ENCODE results near the gene AIFM3. TPM values are rescaled to one million over a fixed set of nuclear protein-coding genes. Genes with fewer than 3 reads are reported as not detected.
A peak's percentile ranks its signal among the peaks of the same experiment; 100 is the strongest.

AIFM3 gene
- total and polyA plus RNA-seq, 2 of the 13 experiments (the other 11 are each of a cell fraction or from before 2014, with no cell fraction given) = 9.0 to 15.3 TPM

DNA sequence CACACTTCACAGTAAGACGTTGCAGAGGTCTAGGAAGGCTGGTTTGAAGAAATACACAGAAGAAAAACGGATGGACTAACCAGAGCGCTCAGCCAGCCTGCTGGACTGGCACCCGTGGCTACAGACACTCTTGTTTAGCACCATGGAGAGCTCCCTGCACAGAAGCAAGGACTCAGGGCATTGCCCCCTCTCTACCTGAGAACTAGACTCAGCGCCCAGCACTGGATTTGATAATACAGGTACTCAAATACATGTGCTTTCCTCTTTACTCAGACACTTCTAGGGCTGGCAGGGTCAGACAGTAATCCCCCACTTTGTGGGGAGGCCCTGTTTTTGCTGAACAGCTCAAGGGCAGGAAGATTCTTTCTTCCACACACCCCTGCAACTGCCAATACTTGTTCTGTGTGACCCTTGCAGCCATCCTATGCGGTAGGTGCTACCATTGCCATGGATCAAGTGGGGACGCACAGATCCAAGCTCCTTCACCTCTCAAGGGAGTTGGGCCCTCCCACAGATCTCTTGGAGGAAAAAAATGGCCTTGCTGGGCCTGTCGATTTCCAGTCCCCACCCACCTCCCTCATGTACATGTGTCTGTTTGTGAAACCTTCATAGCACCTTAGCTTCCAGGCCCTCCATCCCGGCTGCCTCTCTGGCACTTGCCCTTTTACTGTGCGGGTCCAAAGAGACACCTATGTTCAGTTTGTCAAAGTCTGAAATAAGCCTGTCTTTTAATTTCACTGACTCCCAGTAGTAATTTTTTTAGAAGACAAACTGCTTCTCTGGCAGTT, 42.8 kb downstream of the AIFM3 start (continued):
- TF ChIP-seq, protein P1, sequence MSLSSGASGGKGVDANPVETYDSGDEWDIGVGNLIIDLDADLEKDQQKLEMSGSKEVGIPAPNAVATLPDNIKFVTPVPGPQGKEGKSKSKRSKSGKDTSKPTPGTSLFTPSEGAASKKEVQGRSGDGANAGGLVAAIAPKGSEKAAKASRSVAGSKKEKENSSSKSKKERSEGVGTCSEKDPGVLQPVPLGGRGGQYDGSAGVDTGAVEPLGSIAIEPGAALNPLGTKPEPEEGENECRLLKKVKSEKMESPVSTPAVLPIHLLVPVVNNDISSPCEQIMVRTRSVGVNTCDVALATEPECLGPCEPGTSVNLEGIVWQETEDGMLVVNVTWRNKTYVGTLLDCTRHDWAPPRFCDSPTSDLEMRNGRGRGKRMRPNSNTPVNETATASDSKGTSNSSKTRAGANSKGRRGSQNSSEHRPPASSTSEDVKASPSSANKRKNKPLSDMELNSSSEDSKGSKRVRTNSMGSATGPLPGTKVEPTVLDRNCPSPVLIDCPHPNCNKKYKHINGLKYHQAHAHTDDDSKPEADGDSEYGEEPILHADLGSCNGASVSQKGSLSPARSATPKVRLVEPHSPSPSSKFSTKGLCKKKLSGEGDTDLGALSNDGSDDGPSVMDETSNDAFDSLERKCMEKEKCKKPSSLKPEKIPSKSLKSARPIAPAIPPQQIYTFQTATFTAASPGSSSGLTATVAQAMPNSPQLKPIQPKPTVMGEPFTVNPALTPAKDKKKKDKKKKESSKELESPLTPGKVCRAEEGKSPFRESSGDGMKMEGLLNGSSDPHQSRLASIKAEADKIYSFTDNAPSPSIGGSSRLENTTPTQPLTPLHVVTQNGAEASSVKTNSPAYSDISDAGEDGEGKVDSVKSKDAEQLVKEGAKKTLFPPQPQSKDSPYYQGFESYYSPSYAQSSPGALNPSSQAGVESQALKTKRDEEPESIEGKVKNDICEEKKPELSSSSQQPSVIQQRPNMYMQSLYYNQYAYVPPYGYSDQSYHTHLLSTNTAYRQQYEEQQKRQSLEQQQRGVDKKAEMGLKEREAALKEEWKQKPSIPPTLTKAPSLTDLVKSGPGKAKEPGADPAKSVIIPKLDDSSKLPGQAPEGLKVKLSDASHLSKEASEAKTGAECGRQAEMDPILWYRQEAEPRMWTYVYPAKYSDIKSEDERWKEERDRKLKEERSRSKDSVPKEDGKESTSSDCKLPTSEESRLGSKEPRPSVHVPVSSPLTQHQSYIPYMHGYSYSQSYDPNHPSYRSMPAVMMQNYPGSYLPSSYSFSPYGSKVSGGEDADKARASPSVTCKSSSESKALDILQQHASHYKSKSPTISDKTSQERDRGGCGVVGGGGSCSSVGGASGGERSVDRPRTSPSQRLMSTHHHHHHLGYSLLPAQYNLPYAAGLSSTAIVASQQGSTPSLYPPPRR (CRISPR knock-in tag; IDR thresholded peaks at IDR 0.05; ENCODE audit: borderline replicate concordance) = no peak
- TF ChIP-seq ZNF530 (CRISPR knock-in tag; IDR thresholded peaks at IDR 0.05; ENCODE audit: low read depth) (no peak), CCAR2 (optimal IDR thresholded peaks at IDR 0.05; ENCODE audit: low read depth, low read length) (no peak), MTA1 (CRISPR knock-in tag; IDR thresholded peaks at IDR 0.05; ENCODE audit: borderline replicate concordance) (no peak), ATM (IDR thresholded peaks at IDR 0.05; ENCODE audit: borderline replicate concordance) (no peak), ZNF17 (CRISPR knock-in tag; IDR thresholded peaks at IDR 0.05) (no peak), ZNF563 (CRISPR knock-in tag; IDR thresholded peaks at IDR 0.05) (no peak), HOXA5 (CRISPR knock-in tag; IDR thresholded peaks at IDR 0.05) (peak; percentile 84), ISL2 (CRISPR knock-in tag; IDR thresholded peaks at IDR 0.05) (no peak), ZNF260 (CRISPR knock-in tag; IDR thresholded peaks at IDR 0.05; ENCODE audit: borderline replicate concordance, low read depth) (no peak), ZNF30 (CRISPR knock-in tag; IDR thresholded peaks at IDR 0.05) (0 out of 2 replicates have a peak, but pooled peaks have one; percentile 56), EED (CRISPR knock-in tag; IDR thresholded peaks at IDR 0.05) (no peak), NFATC3 (CRISPR knock-in tag; IDR thresholded peaks at IDR 0.05) (no peak), HES4 (CRISPR knock-in tag; IDR thresholded peaks at IDR 0.05; ENCODE audit: borderline replicate concordance) (peak; percentile 94)
- TF ChIP-seq, protein P2, sequence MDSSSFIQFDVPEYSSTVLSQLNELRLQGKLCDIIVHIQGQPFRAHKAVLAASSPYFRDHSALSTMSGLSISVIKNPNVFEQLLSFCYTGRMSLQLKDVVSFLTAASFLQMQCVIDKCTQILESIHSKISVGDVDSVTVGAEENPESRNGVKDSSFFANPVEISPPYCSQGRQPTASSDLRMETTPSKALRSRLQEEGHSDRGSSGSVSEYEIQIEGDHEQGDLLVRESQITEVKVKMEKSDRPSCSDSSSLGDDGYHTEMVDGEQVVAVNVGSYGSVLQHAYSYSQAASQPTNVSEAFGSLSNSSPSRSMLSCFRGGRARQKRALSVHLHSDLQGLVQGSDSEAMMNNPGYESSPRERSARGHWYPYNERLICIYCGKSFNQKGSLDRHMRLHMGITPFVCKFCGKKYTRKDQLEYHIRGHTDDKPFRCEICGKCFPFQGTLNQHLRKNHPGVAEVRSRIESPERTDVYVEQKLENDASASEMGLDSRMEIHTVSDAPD (CRISPR knock-in tag; IDR thresholded peaks at IDR 0.05) = no peak
- TF ChIP-seq, protein P3, sequence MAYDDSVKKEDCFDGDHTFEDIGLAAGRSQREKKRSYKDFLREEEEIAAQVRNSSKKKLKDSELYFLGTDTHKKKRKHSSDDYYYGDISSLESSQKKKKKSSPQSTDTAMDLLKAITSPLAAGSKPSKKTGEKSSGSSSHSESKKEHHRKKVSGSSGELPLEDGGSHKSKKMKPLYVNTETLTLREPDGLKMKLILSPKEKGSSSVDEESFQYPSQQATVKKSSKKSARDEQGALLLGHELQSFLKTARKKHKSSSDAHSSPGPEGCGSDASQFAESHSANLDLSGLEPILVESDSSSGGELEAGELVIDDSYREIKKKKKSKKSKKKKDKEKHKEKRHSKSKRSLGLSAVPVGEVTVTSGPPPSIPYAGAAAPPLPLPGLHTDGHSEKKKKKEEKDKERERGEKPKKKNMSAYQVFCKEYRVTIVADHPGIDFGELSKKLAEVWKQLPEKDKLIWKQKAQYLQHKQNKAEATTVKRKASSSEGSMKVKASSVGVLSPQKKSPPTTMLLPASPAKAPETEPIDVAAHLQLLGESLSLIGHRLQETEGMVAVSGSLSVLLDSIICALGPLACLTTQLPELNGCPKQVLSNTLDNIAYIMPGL (CRISPR knock-in tag; IDR thresholded peaks at IDR 0.05; ENCODE audit: borderline replicate concordance in 1 of 2, low read depth in 1 of 2) = peak in 1 of 2 experiments; percentile 70; a peak in 1 of 4 replicates
- TF ChIP-seq, protein P4, sequence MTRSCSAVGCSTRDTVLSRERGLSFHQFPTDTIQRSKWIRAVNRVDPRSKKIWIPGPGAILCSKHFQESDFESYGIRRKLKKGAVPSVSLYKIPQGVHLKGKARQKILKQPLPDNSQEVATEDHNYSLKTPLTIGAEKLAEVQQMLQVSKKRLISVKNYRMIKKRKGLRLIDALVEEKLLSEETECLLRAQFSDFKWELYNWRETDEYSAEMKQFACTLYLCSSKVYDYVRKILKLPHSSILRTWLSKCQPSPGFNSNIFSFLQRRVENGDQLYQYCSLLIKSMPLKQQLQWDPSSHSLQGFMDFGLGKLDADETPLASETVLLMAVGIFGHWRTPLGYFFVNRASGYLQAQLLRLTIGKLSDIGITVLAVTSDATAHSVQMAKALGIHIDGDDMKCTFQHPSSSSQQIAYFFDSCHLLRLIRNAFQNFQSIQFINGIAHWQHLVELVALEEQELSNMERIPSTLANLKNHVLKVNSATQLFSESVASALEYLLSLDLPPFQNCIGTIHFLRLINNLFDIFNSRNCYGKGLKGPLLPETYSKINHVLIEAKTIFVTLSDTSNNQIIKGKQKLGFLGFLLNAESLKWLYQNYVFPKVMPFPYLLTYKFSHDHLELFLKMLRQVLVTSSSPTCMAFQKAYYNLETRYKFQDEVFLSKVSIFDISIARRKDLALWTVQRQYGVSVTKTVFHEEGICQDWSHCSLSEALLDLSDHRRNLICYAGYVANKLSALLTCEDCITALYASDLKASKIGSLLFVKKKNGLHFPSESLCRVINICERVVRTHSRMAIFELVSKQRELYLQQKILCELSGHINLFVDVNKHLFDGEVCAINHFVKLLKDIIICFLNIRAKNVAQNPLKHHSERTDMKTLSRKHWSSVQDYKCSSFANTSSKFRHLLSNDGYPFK (CRISPR knock-in tag; IDR thresholded peaks at IDR 0.05; ENCODE audit: borderline replicate concordance) = no peak
